CD4-positive, alpha-beta T cell (primary cell): ENCODE measurements around the gene AGRN. TPM values are rescaled to one million over a fixed set of nuclear protein-coding genes. Genes with fewer than 3 reads are reported as not detected.
"Not testable (repeated sequence)": the region's sequence is repeated elsewhere in the genome, so short reads cannot be mapped to it uniquely, and the experiment has no call there.

ENCODE experiments used
- ATAC-seq: fragments of 200-7000 bp; cut with Tn5 transposase; one replicate; pipeline ENCODE4 v1.10.0; 2022; ENCODE audit warnings: mild to moderate bottlenecking; ENCODE audit not compliant: poor library complexity
- CTCF ChIA-PET: fragments of 350-600 bp; sonication (Branson Sonifier 250); formaldehyde crosslinking; loops from one replicate; lab custom pipeline; 2021; ENCODE audit warnings: antibody characterized with exemption, inconsistent platforms; lab: Charles Lee
- POLR2A ChIA-PET: fragments of 350-600 bp; sonication (Branson Sonifier 250); formaldehyde crosslinking; loops from one replicate; lab custom pipeline; 2021; ENCODE audit warnings: antibody characterized with exemption, inconsistent platforms; lab: Charles Lee
- DNase-seq, 14 experiments: peaks; one replicate each; pipeline ENCODE4 v3.0.0-alpha.2; 2013 to 2020; ENCODE audit warnings: mixed read lengths in 2 of 14
- H3K27ac ChIP-seq, 2 donors: one replicate each; pipeline versions ENCODE4 v1.5.1 to v1.7.0; 2013; ENCODE audit warnings: low read length in 2 of 2, low read depth in 1 of 2, mild to moderate bottlenecking in 1 of 2
- H3K27me3 ChIP-seq, 2 experiments: 1 replicate in 1 of 2; 2 replicates in 1 of 2; pipeline versions ENCODE4 v1.6.1 to v1.7.0; 2013; ENCODE audit warnings: low read length in 2 of 2, control low read depth in 1 of 2, mild to moderate bottlenecking in 1 of 2, moderate library complexity in 1 of 2; ENCODE audit not compliant: insufficient read depth in 2 of 2, control insufficient read depth in 1 of 2
- H3K36me3 ChIP-seq: one replicate; pipeline ENCODE4 v1.6.1; 2013; ENCODE audit warnings: low read length, control low read depth; ENCODE audit not compliant: insufficient read depth
- H3K4me1 ChIP-seq: one replicate; pipeline ENCODE4 v1.6.1; 2013; ENCODE audit warnings: low read length, control low read depth; ENCODE audit not compliant: insufficient read depth
- H3K4me3 ChIP-seq: one replicate; pipeline ENCODE4 v1.5.1; 2013; ENCODE audit warnings: mild to moderate bottlenecking, low read length, moderate library complexity
- H3K9me3 ChIP-seq, 2 experiments: 1 replicate in 1 of 2; 2 replicates in 1 of 2; pipeline versions ENCODE4 v1.6.1 to v1.7.0; 2013; ENCODE audit warnings: low read length in 2 of 2, mild to moderate bottlenecking in 2 of 2, control low read depth in 1 of 2, moderate library complexity in 1 of 2; ENCODE audit not compliant: control insufficient read depth in 1 of 2, insufficient read depth in 1 of 2
- H3K27ac Mint-ChIP-seq: one replicate; pipeline ENCODE4 v1.8.0; 2020; ENCODE audit warnings: mixed read lengths
- H3K27me3 Mint-ChIP-seq: one replicate; pipeline ENCODE4 v1.8.0; 2021; ENCODE audit warnings: mixed read lengths
- H3K36me3 Mint-ChIP-seq: one replicate; pipeline ENCODE4 v1.8.0; 2021; ENCODE audit warnings: low read depth, mixed read lengths
- H3K4me1 Mint-ChIP-seq: one replicate; pipeline ENCODE4 v1.8.0; 2021; ENCODE audit warnings: low read depth, mixed read lengths
- H3K4me3 Mint-ChIP-seq: one replicate; pipeline ENCODE4 v1.8.0; 2020; ENCODE audit warnings: mild to moderate bottlenecking, mixed read lengths
- H3K9me3 Mint-ChIP-seq: one replicate; pipeline ENCODE4 v1.8.0; 2020; ENCODE audit warnings: mixed read lengths
- intact Hi-C, 2 experiments: fragments of 100-400 bp; cut with DNase I in 1 of 2; cut with micrococcal nuclease in 1 of 2; formaldehyde crosslinking; loops; one replicate each; pipeline versions ENCODE4 v1.15.1 to v1.9.0; 2023 to 2025; cut with DNase I, micrococcal nuclease
- total RNA-seq, 174 experiments: library from RNA in 2 of 174; stranded (reverse) in 2 of 174; gene quantifications; one replicate each; pipeline ENCODE4 v1.2.3 and lab custom pipeline; 2021 to 2026
- TF ChIP-seq, protein P1 (sequence below): fragments of 200-600 bp; IDR thresholded peaks from one replicate; pipeline ENCODE4 v1.8.0; 2022; ENCODE audit warnings: antibody characterized with exemption, mild to moderate bottlenecking

AGRN gene
- total RNA-seq, 2 experiments from 2014 or later = 1.5 to 2.0 TPM

DNA sequence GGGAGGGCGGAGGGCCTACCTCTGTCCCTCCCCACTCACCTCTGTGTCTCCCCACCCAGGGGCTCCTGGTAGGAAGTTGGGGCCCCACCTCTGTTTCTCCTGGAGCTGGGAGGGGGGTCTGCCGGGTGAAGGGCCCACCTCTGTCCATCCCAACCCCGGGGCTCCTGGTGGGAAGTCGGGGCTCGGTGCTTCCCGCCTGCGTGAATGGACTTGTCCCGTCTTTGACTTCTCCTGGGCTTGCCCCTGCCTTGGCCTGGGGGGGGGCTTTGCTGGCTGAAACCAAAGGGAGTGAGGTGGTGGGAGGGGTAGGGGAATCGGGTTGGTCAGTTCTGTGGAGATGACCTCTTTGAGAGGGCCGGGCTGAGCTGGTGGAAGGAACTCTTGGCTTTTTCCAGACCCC lies 5.8 kb downstream of the AGRN start:
- Histone ChIP-seq H3K4me3 (no peak overlapping the region), H3K4me1 (peaks cover 21% of the 10 kb centered on the region), H3K36me3 (no peaks in the 10 kb centered on the region), H3K27ac (no peak overlapping the region), H3K9me3 (no peaks in the 10 kb centered on the region), H3K27me3 (peaks cover 0 to 2% of the 10 kb centered on the region in 2 experiments)
- intact Hi-C loops = no loop called here
- POLR2A ChIA-PET = no interaction called here
- TF ChIP-seq, protein P1, sequence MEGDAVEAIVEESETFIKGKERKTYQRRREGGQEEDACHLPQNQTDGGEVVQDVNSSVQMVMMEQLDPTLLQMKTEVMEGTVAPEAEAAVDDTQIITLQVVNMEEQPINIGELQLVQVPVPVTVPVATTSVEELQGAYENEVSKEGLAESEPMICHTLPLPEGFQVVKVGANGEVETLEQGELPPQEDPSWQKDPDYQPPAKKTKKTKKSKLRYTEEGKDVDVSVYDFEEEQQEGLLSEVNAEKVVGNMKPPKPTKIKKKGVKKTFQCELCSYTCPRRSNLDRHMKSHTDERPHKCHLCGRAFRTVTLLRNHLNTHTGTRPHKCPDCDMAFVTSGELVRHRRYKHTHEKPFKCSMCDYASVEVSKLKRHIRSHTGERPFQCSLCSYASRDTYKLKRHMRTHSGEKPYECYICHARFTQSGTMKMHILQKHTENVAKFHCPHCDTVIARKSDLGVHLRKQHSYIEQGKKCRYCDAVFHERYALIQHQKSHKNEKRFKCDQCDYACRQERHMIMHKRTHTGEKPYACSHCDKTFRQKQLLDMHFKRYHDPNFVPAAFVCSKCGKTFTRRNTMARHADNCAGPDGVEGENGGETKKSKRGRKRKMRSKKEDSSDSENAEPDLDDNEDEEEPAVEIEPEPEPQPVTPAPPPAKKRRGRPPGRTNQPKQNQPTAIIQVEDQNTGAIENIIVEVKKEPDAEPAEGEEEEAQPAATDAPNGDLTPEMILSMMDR = no peak
- Mint-ChIP-seq H3K4me3 (no peak overlapping the region), H3K27me3 (peaks cover 5% of the 10 kb centered on the region), H3K36me3 (no peaks in the 10 kb centered on the region), H3K9me3 (no peaks in the 10 kb centered on the region), H3K4me1 (peaks cover 11% of the 10 kb centered on the region), H3K27ac (no peak overlapping the region)
- ATAC-seq = no peak
- DNase-seq = no peak
- CTCF ChIA-PET = no interaction called here

DNA sequence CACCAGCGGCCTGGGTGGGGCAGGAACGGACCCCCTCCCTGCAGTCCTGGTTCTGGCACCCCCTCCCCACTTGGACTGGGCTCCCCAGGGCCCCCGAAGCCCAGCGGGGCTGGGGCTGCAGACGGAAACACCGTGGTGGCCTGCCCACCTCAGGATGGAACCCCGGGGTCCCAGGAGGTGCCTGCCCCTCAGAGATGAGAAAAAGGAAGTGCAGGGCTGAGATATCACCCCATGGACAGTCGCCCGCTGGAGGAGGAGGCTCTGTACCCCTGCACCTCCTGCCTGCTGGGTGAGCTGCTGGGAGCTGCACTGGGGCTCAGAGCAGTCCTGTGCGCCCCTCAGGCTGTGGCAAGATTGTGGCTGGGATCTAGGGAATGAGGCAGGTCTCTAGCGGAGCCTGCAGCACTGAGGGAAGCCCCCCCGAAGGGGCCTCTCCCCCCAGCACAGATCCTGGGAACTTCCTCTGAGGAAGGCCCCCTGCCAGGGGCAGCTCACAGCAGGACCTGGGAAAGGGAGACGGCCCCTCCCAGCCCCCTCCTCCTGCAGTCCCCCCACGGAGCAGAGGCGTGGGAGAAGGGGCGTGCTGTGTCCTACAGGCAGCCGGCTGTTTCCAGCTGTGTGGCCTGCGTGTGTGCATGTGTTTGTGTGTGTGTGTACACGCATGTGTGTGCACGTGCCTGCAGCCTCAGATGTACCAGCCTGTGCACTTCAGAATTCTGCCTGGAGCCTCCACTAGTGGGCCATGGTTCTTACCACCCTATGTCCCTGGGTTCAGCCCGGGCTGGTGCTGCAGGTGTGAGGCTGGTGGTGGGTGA lies 6.9 kb downstream of the AGRN start:
- ChIA-PET CTCF (no interaction called here), POLR2A (no interaction called here)
- DNase-seq (no peak), ATAC-seq (no peak)
- intact Hi-C loops = no loop called here
- no peak overlapping the region for H3K27ac Mint-ChIP-seq
- Histone ChIP-seq H3K27ac (no peak overlapping the region), H3K4me1 (peaks cover 11% of the 10 kb centered on the region), H3K36me3 (no peaks in the 10 kb centered on the region), H3K9me3 (peaks cover 0 to 4% of the 10 kb centered on the region in 2 experiments), H3K4me3 (no peak overlapping the region), H3K27me3 (peaks cover 2 to 5% of the 10 kb centered on the region in 2 experiments)
- TF ChIP-seq, protein P1 = no peak
- peaks cover 11% of the 10 kb centered on the region for H3K4me1 Mint-ChIP-seq
- no peaks in the 10 kb centered on the region for H3K36me3 Mint-ChIP-seq
- no peaks in the 10 kb centered on the region for H3K9me3 Mint-ChIP-seq
- H3K4me3 Mint-ChIP-seq = no peak overlapping the region
- peaks cover 5% of the 10 kb centered on the region for H3K27me3 Mint-ChIP-seq

DNA sequence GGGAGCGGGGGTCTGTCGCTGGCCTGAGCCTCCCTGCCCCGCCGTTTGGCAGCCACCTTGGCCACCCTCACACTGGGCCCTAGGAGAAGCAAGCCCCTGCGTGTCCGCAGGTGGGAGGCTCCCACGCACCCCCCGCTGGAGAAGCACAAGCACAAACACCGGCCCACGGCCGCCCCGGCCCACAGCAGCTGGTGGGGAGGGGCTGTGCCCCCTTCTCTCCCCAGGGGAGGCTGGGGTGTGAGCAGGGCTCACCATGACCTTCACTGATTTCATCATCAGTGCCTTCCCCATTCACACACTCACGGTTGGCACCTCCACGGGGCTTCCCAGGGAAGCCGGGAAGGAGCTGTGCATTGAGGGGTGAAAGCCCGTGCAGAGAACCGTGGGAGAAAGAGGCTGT lies 7.9 kb downstream of the AGRN start:
- no peak for DNase-seq
- ChIA-PET CTCF (no interaction called here), POLR2A (no interaction called here)
- Mint-ChIP-seq H3K4me3 (no peak overlapping the region), H3K27me3 (peaks cover 9% of the 10 kb centered on the region), H3K27ac (no peak overlapping the region), H3K36me3 (no peaks in the 10 kb centered on the region), H3K9me3 (no peaks in the 10 kb centered on the region), H3K4me1 (peaks cover 8% of the 10 kb centered on the region)
- intact Hi-C loops = no loop called here
- Histone ChIP-seq H3K27me3 (peaks cover 12 to 15% of the 10 kb centered on the region in 2 experiments), H3K4me3 (no peak overlapping the region), H3K9me3 (peaks cover 0 to 14% of the 10 kb centered on the region in 2 experiments), H3K27ac (no peak overlapping the region), H3K4me1 (peaks cover 9% of the 10 kb centered on the region), H3K36me3 (no peaks in the 10 kb centered on the region)
- ATAC-seq = no peak
- TF ChIP-seq, protein P1 = no peak

DNA sequence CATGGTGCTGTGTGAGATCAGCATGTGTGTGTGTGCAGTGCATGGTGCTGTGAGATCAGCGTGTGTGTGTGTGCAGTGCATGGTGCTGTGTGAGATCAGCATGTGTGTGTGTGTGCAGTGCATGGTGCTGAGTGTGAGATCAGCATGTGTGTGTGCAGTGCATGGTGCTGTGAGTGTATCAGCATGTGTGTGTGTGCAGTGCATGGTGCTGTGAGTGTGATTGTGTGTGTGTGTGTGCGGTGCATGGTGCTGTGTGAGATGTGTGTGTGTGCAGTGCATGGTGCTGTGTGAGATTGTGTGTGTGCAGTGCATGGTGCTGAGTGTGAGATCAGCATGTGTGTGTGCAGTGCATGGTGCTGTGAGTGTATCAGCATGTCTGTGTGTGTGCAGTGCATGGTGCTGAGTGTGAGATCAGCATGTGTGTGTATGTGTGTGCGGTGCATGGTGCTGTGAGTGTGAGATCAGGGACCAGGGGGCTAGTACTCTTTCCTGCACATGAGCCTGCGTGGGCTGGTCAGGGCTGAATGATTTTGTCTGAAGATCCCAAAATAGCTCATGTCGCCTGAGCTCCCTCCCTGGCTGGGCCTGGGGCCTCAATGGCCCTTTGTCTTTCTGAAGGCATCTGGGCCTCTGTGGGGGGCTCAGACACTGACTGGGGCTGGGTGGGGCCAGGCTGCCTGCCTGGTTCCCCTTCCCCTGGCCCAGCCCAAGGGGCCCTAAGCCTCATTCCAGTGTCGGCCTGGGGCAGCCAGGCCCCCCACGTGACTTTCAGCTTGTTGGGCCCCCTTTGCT lies 11.1 kb downstream of the AGRN start:
- H3K9me3 Mint-ChIP-seq, H3K36me3 ChIP-seq, H3K4me3 Mint-ChIP-seq, H3K4me3 ChIP-seq, H3K4me1 Mint-ChIP-seq, H3K36me3 Mint-ChIP-seq, DNase-seq, H3K27ac ChIP-seq, ATAC-seq, H3K27ac Mint-ChIP-seq, POLR2A ChIA-PET: not testable (repeated sequence)
- CTCF ChIA-PET = interaction anchor here (0.6 kb wide), 1 partner anchor 18 kb away, joined by 3 read pairs; no protein-coding TSS in a partner anchor
- peaks cover 19% of the 10 kb centered on the region for H3K27me3 Mint-ChIP-seq
- peaks cover 21% of the 10 kb centered on the region for H3K4me1 ChIP-seq
- H3K27me3 ChIP-seq = peaks cover 30 to 32% of the 10 kb centered on the region in 2 experiments
- intact Hi-C loops = loop anchor here (5.0 to 10.0 kb wide), 3 partner anchors 261 to 411 kb away; partner anchors contain the start of genes ACAP3 (in 1 of the 2) and PUSL1 (in 1 of the 2)
- peaks cover 0 to 27% of the 10 kb centered on the region in 2 experiments for H3K9me3 ChIP-seq
